Measurements from ENCODE around the gene TMEM183A.

DNA sequence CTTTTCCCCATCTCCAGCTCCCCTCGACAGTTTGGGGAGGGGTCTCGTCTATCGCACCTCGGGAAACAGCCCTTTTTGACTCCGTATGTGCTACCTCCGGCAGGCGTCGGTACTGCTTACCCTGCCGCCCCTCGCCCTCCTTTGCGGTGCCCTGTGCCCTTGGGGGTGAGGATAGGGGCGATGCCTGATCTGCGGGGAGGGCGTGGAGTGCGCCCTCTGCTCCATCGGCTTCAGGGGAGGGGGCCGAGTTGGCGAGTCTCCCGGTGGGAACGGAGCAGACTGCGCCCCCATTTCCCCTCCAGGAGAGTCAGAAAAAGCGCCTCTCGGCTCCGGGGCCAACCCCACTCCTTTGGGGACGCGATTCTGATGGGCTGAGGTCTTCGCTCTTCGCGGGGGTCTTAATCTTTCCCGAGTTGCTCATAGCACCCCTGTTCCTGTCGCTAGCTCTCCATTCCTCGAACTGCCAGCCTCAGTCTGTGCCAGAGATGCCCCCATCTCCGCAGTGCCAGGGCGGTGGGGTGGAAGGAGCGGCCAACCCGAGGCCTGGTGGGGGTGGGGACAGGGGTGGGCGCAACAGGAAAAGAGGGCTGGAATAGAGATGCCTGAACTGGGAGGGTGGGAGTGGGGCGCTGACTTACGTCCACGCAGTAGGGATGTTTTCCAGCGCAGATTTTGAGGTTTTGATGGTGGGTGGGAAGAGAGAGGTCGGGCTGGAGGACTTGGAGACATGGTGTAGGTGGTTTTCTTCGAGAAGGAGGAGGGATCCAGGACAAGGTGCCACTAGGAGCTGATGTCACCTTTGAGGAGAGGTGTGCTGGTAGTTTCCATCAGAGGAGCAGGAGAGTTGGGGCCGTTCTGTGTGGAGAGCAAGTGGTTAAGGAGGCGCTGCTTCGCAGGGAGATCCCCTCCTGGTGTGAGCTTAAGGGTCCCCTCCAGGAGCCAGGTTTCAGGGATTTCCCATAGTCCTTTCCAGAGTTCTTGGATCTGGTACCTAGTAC, 19.8 kb downstream of the TMEM183A start:
- TF ChIP-seq CTCF (IDR thresholded peaks at IDR 0.05) (no peak), EZH2 (IDR thresholded peaks at IDR 0.05; ENCODE audit: borderline replicate concordance, insufficient read depth, low read depth, low read length, poor library complexity, severe bottlenecking) (no peak)
